ENCODE measurements around the gene DACT2.

GRCh38 chr6:168363811-168364792, 44.5 kb upstream of the DACT2 start:
- TF ChIP-seq CTCF (IDR thresholded peaks at IDR 0.05) (no peak), POLR2A (IDR thresholded peaks at IDR 0.05) (no peak)

All from right lobe of liver (tissue), 4 donors.